ENCODE data around the gene ZFAND3.

The ZFAND3 gene

GRCh38 chr6:37826188-37826587 is 6.7 kb downstream of the ZFAND3 start:
- H3K4me1 ChIP-seq: peaks cover 39% of the 10 kb centered on the region
- H3K4me3 ChIP-seq (ENCODE audit: low read depth, low read length): no peak overlapping the region
- H3K9me3 ChIP-seq: no peaks in the 10 kb centered on the region
- H3K27me3 ChIP-seq: no peaks in the 10 kb centered on the region
- H3K36me3 ChIP-seq: no peaks in the 10 kb centered on the region; the same call in 1 of the 2 replicates
- DNase-seq: no peak
- TF ChIP-seq CTCF (IDR thresholded peaks at IDR 0.05; ENCODE audit: low read depth, low read length): no peak

- no peak for DNase-seq
- Histone ChIP-seq H3K4me1 (peaks cover 42% of the 10 kb centered on the region), H3K27me3 (no peaks in the 10 kb centered on the region), H3K9me3 (no peaks in the 10 kb centered on the region), H3K36me3 (no peaks in the 10 kb centered on the region; the same call in 1 of the 2 replicates), H3K4me3 (ENCODE audit: low read depth, low read length) (no peak overlapping the region)
- TF ChIP-seq CTCF (IDR thresholded peaks at IDR 0.05; ENCODE audit: low read depth, low read length): no peak
Measured at GRCh38 chr6:37826993-37827392, 7.5 kb downstream of the ZFAND3 start.

- peaks cover 42% of the 10 kb centered on the region for H3K4me1 ChIP-seq
- H3K9me3 ChIP-seq: no peaks in the 10 kb centered on the region
- H3K27me3 ChIP-seq: no peaks in the 10 kb centered on the region
- TF ChIP-seq CTCF (IDR thresholded peaks at IDR 0.05; ENCODE audit: low read depth, low read length): no peak
- DNase-seq: peak; percentile 18
- H3K4me3 ChIP-seq (ENCODE audit: low read depth, low read length): no peak overlapping the region
- H3K36me3 ChIP-seq: no peaks in the 10 kb centered on the region; the same call in 1 of the 2 replicates
Measured at GRCh38 chr6:37827603-37828265, 8.2 kb downstream of the ZFAND3 start.

GRCh38 chr6:37830225-37830624 is 10.7 kb downstream of the ZFAND3 start:
- Histone ChIP-seq H3K4me3 (ENCODE audit: low read depth, low read length) (no peak overlapping the region), H3K9me3 (no peaks in the 10 kb centered on the region), H3K4me1 (peaks cover 31% of the 10 kb centered on the region), H3K36me3 (peaks cover 7% of the 10 kb centered on the region), H3K27me3 (no peaks in the 10 kb centered on the region)
- no peak for DNase-seq
- no peak for TF ChIP-seq CTCF (IDR thresholded peaks at IDR 0.05; ENCODE audit: low read depth, low read length)

- no peak for TF ChIP-seq CTCF (IDR thresholded peaks at IDR 0.05; ENCODE audit: low read depth, low read length)
- Histone ChIP-seq H3K27me3 (no peaks in the 10 kb centered on the region), H3K4me1 (peaks cover 31% of the 10 kb centered on the region), H3K36me3 (peaks cover 7% of the 10 kb centered on the region), H3K4me3 (ENCODE audit: low read depth, low read length) (no peak overlapping the region), H3K9me3 (no peaks in the 10 kb centered on the region)
- DNase-seq: no peak
Measured at GRCh38 chr6:37831457-37831856, 11.9 kb downstream of the ZFAND3 start.

GRCh38 chr6:37835923-37836322 is 16.4 kb downstream of the ZFAND3 start:
- no peak for DNase-seq
- H3K4me1 ChIP-seq: peaks cover 7% of the 10 kb centered on the region; the same call in 1 of the 2 replicates
- no peak for TF ChIP-seq CTCF (IDR thresholded peaks at IDR 0.05; ENCODE audit: low read depth, low read length)
- H3K27me3 ChIP-seq: no peaks in the 10 kb centered on the region
- H3K36me3 ChIP-seq: peaks cover 7% of the 10 kb centered on the region
- no peak overlapping the region for H3K4me3 ChIP-seq (ENCODE audit: low read depth, low read length)
- H3K9me3 ChIP-seq: no peaks in the 10 kb centered on the region; the same call in 1 of the 2 replicates
